Left colon (tissue), 2 donors: Measurements from ENCODE around the gene NFIA. TPM values are rescaled to one million over a fixed set of nuclear protein-coding genes. Genes with fewer than 3 reads are reported as not detected.

Source experiments
- ATAC-seq: fragments of 200-7000 bp; cut with Tn5 transposase; one replicate; pipeline ENCODE4 v1.9.1; 2020; ENCODE audit warnings: mild to moderate bottlenecking, moderate library complexity
- DNase-seq, 2 donors: peaks; one replicate each; pipeline ENCODE4 v3.0.0-alpha.2; 2020
- intact Hi-C, 2 donors: fragments of 100-400 bp; cut with DNase I in 1 of 2; cut with micrococcal nuclease in 1 of 2; formaldehyde crosslinking; loops; one replicate each; pipeline versions ENCODE4 v1.11.2 to v1.14.0; 2022; cut with DNase I, micrococcal nuclease
- total RNA-seq, 2 donors: library from RNA; stranded (reverse); fragmentation: NEBNext Ultra II Directional; extraction: Animal tissue kit (Norgen Biotek cat#: 25700); gene quantifications; one replicate each; pipeline ENCODE4 v1.2.1, GENCODE V29; 2021
- donor health status: DM: no; HTN: no; CAD: no.
- donor health status: DM: yes; HTN: yes; CAD: no.

The NFIA gene
- total RNA-seq, 2 donors from 2014 or later, result 51.1 to 51.4 TPM

DNA sequence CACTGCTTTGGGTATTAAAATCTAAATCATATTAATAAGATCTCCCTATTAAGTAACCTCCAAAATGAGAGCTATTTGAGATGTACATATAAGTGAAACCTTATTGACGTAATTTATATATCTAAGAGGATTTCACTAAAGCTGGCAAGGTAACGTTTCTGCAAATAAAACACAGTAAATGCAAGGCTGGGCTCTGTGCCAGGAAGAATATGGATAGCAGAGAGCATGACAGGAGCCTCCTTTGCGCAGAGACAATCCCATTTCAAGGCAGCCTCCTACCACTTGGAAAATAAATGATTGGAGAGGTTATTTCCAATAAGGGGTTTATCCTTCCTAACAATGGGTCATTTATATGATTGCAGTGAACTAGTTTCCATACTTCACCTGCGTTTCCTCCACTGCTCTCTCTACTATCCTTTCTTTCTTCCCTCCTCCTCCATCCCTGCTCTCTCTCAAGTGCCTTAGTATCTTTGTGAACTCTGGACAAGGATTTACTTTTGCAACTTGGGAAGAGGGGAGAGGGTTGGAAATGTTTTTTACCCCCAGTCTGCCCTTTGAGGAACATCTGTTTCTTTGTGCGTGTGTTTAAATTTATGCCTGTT is 3.0 kb upstream of the NFIA start:
- intact Hi-C loops, result loop anchor here in 1 of 2 donors (10.0 kb wide), 2 partner anchors 105 to 255 kb away; no protein-coding TSS in a partner anchor
- DNase-seq, result peak; percentile 74 to 78

DNA sequence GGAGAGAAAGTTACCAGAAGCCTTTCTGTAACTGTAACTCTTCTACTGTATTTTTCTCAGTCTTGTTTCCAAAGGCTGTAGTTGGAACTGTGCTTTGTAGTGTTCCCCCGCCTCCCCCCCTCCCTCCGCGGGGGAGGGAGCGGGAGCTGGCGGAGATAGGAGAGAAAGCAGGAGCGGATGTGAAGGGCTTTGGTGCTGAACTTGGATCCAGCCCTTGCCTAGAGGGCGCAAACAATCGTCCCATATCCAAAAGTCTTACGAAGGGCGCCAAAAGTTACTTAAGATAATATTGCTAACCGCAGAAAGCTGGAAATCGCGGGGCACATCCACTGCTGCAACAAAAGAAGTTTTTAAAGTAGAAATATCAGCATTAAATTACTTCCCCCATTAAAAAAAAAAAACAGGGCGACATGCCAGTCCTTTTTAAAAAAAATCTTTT is 2.4 kb upstream of the NFIA start:
- ATAC-seq (peak; percentile 24), DNase-seq (peak; percentile 76 to 83)
- intact Hi-C loops, result loop anchor here in 1 of 2 donors (10.0 kb wide), 3 partner anchors 105 to 255 kb away; no protein-coding TSS in a partner anchor

More for the DNA sequence above, 3.0 kb upstream of the NFIA start:
- no peak for ATAC-seq

DNA sequence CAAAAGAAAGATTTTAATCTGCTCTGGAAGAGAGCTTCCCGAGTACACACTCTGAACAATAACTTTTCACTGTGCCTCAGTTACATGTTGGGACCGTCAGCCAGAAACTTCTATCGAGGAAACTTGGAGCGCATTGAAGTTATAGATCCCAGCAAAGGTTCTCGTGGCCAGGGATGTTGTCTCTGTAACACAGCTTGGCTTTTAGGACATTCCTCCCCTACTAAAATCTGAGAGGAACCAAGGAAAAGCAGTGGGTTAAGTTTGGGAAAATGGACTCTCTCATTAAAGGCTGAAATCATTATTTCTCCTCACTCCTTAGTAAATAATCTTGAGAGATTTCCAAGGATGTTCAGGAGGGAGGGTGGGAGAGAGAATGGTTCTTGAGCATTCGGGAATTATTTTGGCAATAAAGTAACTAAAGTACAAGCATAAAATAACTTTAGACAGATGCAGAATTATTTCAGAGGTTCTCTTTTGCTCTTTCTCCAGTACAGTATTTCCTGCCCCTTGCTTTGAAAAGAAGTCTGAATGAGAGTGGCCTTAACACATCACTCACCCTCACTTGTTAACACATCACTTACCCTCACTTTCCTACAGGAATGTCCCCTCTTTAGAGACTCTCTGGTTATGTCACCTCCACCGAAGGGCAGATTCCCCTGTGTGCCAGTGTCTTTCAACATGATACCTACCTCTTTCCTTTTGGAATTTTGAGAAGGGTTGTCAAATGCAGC is 1.8 kb upstream of the NFIA start:
- intact Hi-C loops, result loop anchor here in 1 of 2 donors (10.0 kb wide), 1 partner anchor 154 kb away; no protein-coding TSS in a partner anchor

DNA sequence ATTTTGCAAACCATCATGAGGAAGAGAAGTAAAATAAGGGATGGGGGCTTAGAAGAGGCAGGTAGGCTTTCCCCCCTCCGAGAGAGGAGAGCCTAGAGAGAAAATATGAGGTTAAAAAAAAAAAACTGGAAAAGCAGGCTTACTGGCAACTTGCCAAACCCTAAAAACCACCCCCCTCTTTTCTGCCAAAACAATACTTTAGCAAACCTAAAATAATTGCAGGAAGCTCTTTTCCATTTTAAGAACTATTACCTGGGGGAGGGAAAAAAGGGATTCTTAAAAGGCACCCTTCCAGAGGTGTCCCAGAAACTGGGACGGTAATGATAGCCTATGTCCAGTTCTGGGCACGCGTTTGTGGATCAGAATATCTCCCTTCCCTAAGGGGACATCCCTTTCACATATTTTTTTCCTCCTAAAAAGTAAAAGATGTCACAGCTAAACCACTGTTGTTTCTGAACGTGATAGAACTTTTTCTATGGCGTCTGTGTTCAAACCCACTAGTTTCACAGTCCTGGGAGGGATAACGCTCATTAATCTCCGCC is 1.1 kb upstream of the NFIA start:
- intact Hi-C loops, result loop anchor here in 1 of 2 donors (10.0 kb wide), 1 partner anchor 154 kb away; no protein-coding TSS in a partner anchor
- ATAC-seq (no peak), DNase-seq (no peak)

More for the DNA sequence above, 1.8 kb upstream of the NFIA start:
- no peak for DNase-seq
- no peak for ATAC-seq

DNA sequence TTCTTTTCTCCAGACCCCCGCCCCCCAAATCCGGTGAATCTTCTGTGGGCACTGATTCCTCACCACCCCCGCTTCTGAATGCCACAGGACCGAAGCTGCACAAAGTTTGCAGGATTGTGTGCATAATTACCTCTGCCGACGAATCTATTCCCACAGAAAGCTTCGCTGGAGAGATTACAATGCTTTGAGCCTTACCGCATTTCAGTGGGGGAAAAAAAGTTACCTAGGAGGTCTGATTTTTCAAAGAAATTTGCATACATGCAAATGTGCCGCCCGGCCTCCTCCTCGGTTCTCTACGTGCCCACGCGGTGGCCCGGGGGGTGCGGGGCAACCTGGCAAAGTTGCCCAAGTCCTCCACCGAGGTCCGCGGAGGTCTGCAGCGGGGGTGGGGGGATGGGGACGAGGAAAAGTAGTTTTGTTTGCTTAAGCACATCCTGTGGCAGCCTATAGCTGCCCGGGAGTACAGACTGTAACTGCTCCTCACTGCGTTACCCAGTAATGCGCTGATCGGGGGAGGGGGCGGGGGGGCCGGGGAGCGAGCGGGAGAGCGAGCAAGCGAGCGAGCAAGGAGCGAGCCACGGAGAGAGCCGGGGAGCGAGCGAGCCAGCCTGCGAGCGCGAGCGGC is 563 bp upstream of the NFIA start:
- intact Hi-C loops, result loop anchor here in 1 of 2 donors (10.0 kb wide), 1 partner anchor 153 kb away; no protein-coding TSS in a partner anchor
- ATAC-seq, result peak; percentile 25
- peak; percentile 65 to 74 for DNase-seq

DNA sequence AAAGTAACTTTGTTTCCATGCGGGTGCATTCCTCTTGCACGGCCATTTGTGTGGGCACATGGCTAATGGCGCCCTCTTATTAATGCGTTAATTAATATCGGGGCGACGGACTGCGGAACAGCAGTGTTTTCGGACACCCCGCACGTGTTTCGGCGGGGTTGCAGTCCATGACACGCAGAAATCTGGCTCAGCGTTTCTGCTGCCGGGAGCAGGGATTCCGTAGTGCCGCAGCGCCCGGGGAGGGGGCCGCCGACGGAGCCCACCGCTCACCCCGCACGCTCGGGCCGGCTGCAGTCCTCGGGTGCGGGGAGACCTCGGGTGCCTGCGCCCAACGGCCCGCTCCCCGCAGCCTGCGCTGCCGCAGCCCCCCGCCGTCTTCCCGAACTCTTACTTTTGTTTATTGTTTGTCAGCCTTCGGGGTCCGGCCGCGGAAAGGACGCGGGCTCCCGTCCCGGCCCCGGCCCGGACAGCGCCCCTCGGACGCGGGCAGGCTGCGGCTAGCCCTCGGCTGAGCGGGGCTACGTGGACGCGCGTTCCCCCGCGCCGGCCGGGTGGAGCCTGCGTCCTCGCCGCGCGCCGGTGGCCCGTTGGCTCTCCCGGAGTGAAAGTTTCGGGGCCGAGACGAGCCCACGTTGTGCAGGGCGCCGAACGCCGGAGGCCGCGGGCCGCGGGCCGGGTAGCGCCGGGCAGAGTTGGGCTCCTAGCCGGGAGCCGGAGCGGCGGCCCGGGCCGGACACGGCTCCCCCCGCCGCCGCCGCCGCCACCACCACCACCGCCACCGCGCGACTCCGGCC is 849 bp downstream of the NFIA start:
- ATAC-seq, result peak; percentile 22
- intact Hi-C loops, result loop anchor here in 1 of 2 donors (10.0 kb wide), 1 partner anchor 152 kb away; no protein-coding TSS in a partner anchor
- DNase-seq, result peak in 1 of 2 donors; percentile 37

DNA sequence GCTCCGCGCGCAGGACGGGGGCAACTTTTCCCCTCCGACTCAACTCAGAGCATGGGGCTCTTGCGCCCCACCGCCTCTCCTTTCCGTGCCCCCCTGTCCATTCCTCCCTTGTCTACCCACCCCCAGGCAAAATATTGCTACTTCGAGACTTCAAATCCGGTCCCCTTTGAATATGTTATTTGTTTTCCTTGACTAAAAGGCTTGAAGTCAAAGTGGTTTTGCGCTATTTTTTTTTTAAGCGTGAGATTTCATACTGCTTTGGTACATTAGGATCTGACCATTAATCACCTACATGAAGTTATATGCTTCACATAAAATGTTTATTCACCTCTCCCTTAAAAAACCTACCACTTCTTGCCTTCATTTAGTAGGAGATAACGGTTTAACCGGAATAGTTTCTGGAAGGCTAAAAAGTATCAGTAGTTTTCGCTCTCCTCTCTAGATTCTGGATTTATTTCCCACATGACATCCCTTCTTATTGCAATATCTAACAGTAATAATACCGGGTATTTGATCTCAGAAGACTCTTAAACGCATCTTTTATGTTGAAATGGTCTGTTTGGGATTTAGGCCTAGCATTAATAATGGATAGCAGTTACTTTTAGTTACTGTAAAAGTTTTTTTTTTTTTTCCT is 1.6 kb downstream of the NFIA start:
- intact Hi-C loops, result loop anchor here in 1 of 2 donors (10.0 kb wide), 1 partner anchor 151 kb away; no protein-coding TSS in a partner anchor
- ATAC-seq, result no peak
- DNase-seq, result no peak

DNA sequence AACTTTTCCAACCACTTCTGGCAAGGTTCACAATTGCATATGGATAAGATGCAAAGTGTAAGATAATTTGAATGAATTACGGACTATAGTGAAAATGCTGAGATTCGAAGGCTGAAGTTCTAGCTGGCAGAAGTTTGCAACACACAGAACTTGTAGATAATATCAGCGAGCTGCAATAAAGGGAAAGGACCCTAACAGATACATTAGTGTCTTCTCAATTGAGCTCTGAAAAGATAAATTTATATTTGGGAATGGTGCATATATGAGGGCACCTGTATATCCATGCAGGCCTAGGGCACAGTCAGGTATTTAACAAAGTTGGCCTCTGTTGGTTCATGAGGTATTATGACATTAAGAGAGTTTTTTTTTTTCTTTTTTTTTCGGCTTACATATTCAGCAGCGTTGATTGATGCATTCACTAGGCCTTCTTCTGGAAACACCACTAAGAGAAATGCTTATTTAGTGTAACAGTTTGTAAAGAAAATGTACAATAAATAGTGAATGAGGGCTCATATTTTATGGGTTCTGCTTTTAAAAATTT is 2.2 kb downstream of the NFIA start:
- no peak for ATAC-seq
- intact Hi-C loops, result loop anchor here in 1 of 2 donors (10.0 kb wide), 1 partner anchor 150 kb away; no protein-coding TSS in a partner anchor
- no peak for DNase-seq

DNA sequence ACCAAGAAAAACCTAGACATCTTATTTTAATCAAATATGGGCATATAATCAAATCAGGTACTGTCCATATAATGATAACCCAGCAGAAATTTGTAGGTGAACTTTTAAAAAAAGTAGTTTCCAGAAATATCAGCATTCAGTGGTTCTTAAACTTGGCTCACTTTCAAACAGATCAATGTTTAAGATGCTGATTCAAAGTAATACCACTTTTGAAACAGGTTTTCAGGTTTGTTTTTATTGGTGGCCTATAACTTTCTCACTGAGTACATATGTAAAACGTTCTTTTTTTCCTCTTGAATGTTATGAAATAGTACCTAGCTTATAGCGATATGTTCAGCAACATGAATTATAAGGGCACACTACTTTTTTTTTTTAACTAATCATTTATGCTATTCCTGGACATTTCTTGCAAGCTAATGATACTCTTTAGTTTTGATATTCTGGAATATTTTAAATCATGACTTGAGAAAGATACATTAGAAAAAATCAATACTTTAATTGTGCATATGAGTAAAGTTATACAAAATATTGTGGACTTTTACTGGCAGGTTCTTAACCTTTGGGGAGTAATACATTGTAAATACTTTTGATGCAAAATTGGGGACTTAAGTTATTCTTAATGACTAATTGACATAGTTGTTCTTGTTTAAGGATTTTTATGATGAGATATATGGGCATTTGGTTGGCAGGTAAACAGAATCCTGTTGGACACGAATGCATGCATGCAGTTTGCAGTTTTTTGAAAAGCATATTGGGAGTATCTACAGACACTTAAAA is 3.0 kb downstream of the NFIA start:
- intact Hi-C loops, result loop anchor here in 1 of 2 donors (10.0 kb wide), 1 partner anchor 149 kb away; no protein-coding TSS in a partner anchor
- ATAC-seq, result no peak
- no peak for DNase-seq

DNA sequence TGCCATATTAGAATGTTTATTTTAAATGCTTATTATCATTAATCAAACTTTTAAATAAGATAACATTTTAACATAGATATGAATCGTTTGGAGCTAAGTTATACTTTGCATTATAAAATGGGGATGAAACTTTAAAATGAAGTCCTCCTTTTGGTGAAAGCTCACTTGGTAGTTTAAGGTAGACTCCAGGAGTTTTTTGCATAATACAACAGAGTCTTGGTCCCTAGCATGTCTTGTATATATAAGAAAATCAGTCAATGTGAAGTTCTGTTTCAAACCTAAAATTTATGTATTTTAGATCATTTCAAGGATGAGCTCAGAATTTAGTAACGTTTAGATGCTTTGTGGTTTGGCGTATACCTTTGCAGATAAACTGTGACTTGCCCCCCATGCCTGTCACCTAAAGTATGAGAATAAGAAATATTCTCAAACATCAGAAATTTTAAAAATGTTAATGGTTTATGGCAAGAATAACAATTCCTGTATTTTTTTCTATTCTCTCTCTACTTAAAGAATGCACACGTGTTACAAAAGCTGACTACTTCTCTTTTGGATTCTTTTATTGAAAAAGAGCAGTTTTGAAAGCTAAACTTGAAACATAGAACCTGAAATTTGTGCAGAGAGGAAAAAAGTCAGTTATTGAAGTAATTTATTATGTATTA is 3.8 kb downstream of the NFIA start:
- intact Hi-C loops, result loop anchor here in 1 of 2 donors (10.0 kb wide), 1 partner anchor 149 kb away; no protein-coding TSS in a partner anchor
- DNase-seq, result no peak
- ATAC-seq, result no peak

DNA sequence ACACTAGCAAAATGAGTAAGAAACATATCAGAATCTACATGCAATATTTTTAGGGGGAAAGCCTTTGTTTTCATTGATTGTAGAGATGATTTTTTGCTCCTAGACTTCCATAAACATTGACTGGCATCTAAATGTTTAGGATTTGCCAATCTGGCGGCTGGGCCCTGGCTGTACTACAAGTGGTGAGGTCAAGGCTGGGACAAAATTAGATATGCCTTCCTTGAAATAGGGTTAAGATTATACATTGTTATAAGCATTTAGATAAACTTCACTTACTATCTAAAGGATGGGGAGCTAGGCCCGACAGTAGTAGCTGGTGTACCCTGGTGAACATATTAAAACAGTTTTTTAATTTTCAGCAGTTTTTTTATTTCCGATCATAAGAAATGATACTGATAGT is 5.2 kb downstream of the NFIA start:
- no peak for DNase-seq
- no peak for ATAC-seq
- intact Hi-C loops, result loop anchor here in 1 of 2 donors (10.0 kb wide), 1 partner anchor 147 kb away; no protein-coding TSS in a partner anchor

DNA sequence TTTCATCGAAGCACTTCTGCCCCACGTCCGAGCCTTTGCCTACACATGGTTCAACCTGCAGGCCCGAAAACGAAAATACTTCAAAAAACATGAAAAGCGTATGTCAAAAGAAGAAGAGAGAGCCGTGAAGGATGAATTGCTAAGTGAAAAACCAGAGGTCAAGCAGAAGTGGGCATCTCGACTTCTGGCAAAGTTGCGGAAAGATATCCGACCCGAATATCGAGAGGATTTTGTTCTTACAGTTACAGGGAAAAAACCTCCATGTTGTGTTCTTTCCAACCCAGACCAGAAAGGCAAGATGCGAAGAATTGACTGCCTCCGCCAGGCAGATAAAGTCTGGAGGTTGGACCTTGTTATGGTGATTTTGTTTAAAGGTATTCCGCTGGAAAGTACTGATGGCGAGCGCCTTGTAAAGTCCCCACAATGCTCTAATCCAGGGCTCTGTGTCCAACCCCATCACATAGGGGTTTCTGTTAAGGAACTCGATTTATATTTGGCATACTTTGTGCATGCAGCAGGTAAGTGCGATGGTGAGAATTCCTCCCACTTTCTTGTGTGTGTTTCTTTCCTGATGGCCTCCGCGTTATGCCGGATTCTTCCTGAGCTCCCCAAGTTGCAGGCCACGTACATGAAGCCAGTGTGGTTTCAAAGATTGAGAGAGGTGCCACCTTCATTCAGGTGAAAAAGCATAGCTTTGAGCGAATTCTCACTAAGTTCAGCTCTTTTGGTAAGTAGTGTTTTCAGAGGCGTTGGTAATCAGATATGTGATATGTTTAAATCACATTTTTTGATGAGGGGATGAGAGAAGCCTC is 6.0 kb downstream of the NFIA start:
- intact Hi-C loops, result loop anchor here in 1 of 2 donors (10.0 kb wide), 1 partner anchor 146 kb away; no protein-coding TSS in a partner anchor
- DNase-seq, result no peak
- ATAC-seq, result no peak

DNA sequence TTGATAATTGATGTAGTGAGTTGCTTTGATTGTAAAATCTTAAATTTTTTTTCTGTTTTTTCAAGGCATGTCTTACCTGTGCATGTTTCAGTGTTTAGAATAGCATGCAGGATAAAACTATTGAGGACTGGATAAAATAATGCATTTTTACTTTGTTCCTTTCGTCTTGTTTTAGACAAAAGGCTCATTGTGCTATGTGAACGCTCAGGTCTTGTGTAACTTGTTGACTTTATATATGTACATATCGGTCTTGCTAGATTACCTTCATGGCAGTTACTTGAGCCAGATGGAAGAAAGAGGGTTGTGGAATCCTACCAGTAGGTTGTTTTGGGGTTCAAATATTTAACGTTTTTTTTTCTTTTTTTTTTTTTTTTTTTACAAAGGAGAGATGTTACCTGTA is 7.0 kb downstream of the NFIA start:
- DNase-seq, result no peak
- intact Hi-C loops, result loop anchor here in 1 of 2 donors (10.0 kb wide), 1 partner anchor 145 kb away; no protein-coding TSS in a partner anchor
- peak; percentile 74 for ATAC-seq

DNA sequence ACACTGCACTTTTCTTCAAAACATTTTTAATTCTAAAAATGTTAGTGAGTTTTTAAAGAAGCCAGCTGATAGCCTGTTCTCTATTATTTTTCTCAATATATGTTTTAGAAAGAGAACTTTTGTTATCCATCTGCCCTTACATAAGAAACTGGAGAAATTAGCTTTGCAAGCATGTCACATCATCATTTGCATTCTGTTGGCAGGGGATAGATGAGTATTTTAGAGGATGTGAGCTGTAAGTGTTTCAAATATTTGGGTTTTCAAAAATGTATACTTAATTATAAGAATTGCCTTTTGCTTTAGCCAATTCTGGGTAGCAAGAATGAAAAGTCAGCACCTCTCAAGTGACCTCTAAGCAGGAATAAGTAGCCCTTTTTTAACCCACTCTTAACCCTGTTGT is 7.4 kb downstream of the NFIA start:
- DNase-seq, result no peak
- no peak for ATAC-seq
- intact Hi-C loops, result loop anchor here in 1 of 2 donors (10.0 kb wide), 1 partner anchor 145 kb away; no protein-coding TSS in a partner anchor
